IMR-90 (cell line): ENCODE measurements around the gene ADARB2. TPM values are rescaled to one million over a fixed set of nuclear protein-coding genes. Genes with fewer than 3 reads are reported as not detected.

ENCODE experiments used
- ATAC-seq: fragments of 200-7000 bp; cut with Tn5 transposase; 2 replicates; pipeline ENCODE4 v1.9.1; 2020; ENCODE audit warnings: low read depth, mild to moderate bottlenecking, moderate library complexity
- BruUV-seq: library from RNA; stranded (reverse); fragments of 400-500 nt; replicated peaks from 2 replicates; lab custom pipeline; 2021; lab: Mats Ljungman, UMichigan
- CTCF ChIA-PET: fragments of 300-600 bp; formaldehyde crosslinking; extraction: SDS; loops from one replicate; lab custom pipeline; 2021; ENCODE audit warnings: antibody characterized with exemption; lab: Yijun Ruan, JAX
- POLR2A ChIA-PET: fragments of 300-600 bp; sonication (Branson Sonifier 250); formaldehyde crosslinking; loops from one replicate; lab custom pipeline; 2022; ENCODE audit warnings: antibody characterized with exemption; ENCODE audit not compliant: unreplicated experiment; lab: Charles Lee
- DNase-seq: peaks from one replicate; pipeline ENCODE4 v3.0.0; 2013
- H2AFZ ChIP-seq: replicated peaks from 2 replicates; pipeline ENCODE3; 2013; ENCODE audit warnings: low read length, mild to moderate bottlenecking; ENCODE audit not compliant: poor library complexity
- H2AK5ac ChIP-seq: 2 replicates; pipeline ENCODE4 v1.6.1; 2013; ENCODE audit warnings: low read depth, low read length, inconsistent platforms
- H2AK9ac ChIP-seq: replicated peaks from 2 replicates; pipeline ENCODE3; 2013; ENCODE audit warnings: mild to moderate bottlenecking, low read depth, low read length, moderate library complexity; ENCODE audit not compliant: poor library complexity
- H2BK120ac ChIP-seq: 2 replicates; pipeline ENCODE4 v1.6.1; 2013; ENCODE audit warnings: low read depth, low read length, inconsistent platforms
- H2BK15ac ChIP-seq: 3 replicates; pipeline ENCODE4 v1.6.1; 2013; ENCODE audit warnings: low read depth, low read length, inconsistent platforms
- H2BK20ac ChIP-seq: 2 replicates; pipeline ENCODE4 v1.6.1; 2013; ENCODE audit warnings: low read depth, mild to moderate bottlenecking, inconsistent platforms, low read length, moderate library complexity
- H2BK5ac ChIP-seq: 2 replicates; pipeline ENCODE4 v1.6.1; 2013; ENCODE audit warnings: mild to moderate bottlenecking, low read depth, low read length, inconsistent platforms; ENCODE audit not compliant: poor library complexity, severe bottlenecking
- H3K14ac ChIP-seq: replicated peaks from 2 replicates; pipeline ENCODE4 v1.6.1; 2013; ENCODE audit warnings: low read depth, low read length, inconsistent platforms
- H3K18ac ChIP-seq: 2 replicates; pipeline ENCODE4 v1.6.1; 2013; ENCODE audit warnings: low read depth, low read length, control low read depth
- H3K23ac ChIP-seq: 2 replicates; pipeline ENCODE4 v1.6.1; 2013; ENCODE audit warnings: low read depth, low read length, inconsistent platforms
- H3K27ac ChIP-seq: 2 replicates; pipeline ENCODE4 v1.5.1; 2013; ENCODE audit warnings: mild to moderate bottlenecking, control low read depth, low read length; ENCODE audit not compliant: insufficient read depth
- H3K27me3 ChIP-seq: 2 replicates; pipeline ENCODE4 v1.6.1; 2013; ENCODE audit warnings: low read length; ENCODE audit not compliant: control insufficient read depth, insufficient read depth
- H3K36me3 ChIP-seq: 2 replicates; pipeline ENCODE4 v1.6.1; 2013; ENCODE audit warnings: low read length, mixed read lengths; ENCODE audit not compliant: control insufficient read depth, insufficient read depth
- H3K4ac ChIP-seq: 2 replicates; pipeline ENCODE4 v1.6.1; 2013; ENCODE audit warnings: low read depth, low read length, inconsistent platforms
- H3K4me1 ChIP-seq: 2 replicates; pipeline ENCODE4 v1.6.1; 2013; ENCODE audit warnings: low read length, mixed read lengths; ENCODE audit not compliant: control insufficient read depth, insufficient read depth
- H3K4me2 ChIP-seq: 2 replicates; pipeline ENCODE4 v1.6.1; 2013; ENCODE audit warnings: low read depth, mild to moderate bottlenecking, control low read depth, low read length, moderate library complexity
- H3K4me3 ChIP-seq: 2 replicates; pipeline ENCODE4 v1.5.1; 2013; ENCODE audit warnings: low read depth, mild to moderate bottlenecking, control low read depth, low read length, moderate library complexity; ENCODE audit not compliant: insufficient read depth
- H3K56ac ChIP-seq: 2 replicates; pipeline ENCODE4 v1.6.1; 2013; ENCODE audit warnings: low read length, inconsistent platforms; ENCODE audit not compliant: insufficient read depth; ENCODE audit errors: extremely low read depth
- H3K79me1 ChIP-seq, 2 experiments: 2 replicates each; pipeline ENCODE4 v1.6.1; 2013; ENCODE audit warnings: low read length in 2 of 2, inconsistent platforms in 1 of 2, low read depth in 1 of 2
- H3K9ac ChIP-seq: 2 replicates; pipeline ENCODE4 v1.6.1; 2013; ENCODE audit warnings: low read depth, low read length, control low read depth
- H3K9me1 ChIP-seq: 2 replicates; pipeline ENCODE4 v1.6.1; 2013; ENCODE audit warnings: low read length, inconsistent platforms; ENCODE audit not compliant: insufficient read depth
- H3K9me3 ChIP-seq: 2 replicates; pipeline ENCODE4 v1.6.1; 2013; ENCODE audit warnings: low read length; ENCODE audit not compliant: control insufficient read depth, insufficient read depth
- H4K20me1 ChIP-seq: 2 replicates; pipeline ENCODE4 v1.6.1; 2013; ENCODE audit warnings: low read length, inconsistent platforms; ENCODE audit not compliant: insufficient read depth
- H4K5ac ChIP-seq: 2 replicates; pipeline ENCODE4 v1.6.1; 2013; ENCODE audit warnings: mild to moderate bottlenecking, low read depth, low read length, control low read depth
- H4K8ac ChIP-seq, 2 experiments: 2 replicates each; pipeline ENCODE4 v1.6.1; 2013; ENCODE audit warnings: low read depth in 2 of 2, low read length in 2 of 2, control low read depth in 1 of 2, inconsistent platforms in 1 of 2
- H4K91ac ChIP-seq: 2 replicates; pipeline ENCODE4 v1.6.1; 2013; ENCODE audit warnings: low read depth, low read length, inconsistent platforms; ENCODE audit not compliant: insufficient read depth
- BHLHE40 ChIP-seq: fragments of 150-350 bp; IDR thresholded peaks from 2 replicates; pipeline ENCODE4 v1.6.1; 2016; ENCODE audit warnings: mild to moderate bottlenecking, low read depth, low read length
- CEBPB ChIP-seq: IDR thresholded peaks from 2 replicates; pipeline ENCODE4 v1.6.1; 2012; ENCODE audit warnings: low read depth, low read length, improper control_type of control experiment
- CHD1 ChIP-seq: IDR thresholded peaks from 2 replicates; pipeline ENCODE4 v1.6.1; 2012; ENCODE audit warnings: low read depth, low read length, improper control_type of control experiment
- FOS ChIP-seq: fragments of 150-350 bp; IDR thresholded peaks from 2 replicates; pipeline ENCODE4 v1.6.1; 2016; ENCODE audit warnings: low read depth, low read length
- MAFK ChIP-seq: IDR thresholded peaks from 2 replicates; pipeline ENCODE4 v1.6.1; 2012; ENCODE audit warnings: low read depth, low read length, improper control_type of control experiment
- MAZ ChIP-seq: IDR thresholded peaks from 2 replicates; pipeline ENCODE4 v1.6.1; 2012; ENCODE audit warnings: low read depth, mild to moderate bottlenecking, low read length, improper control_type of control experiment, moderate library complexity, borderline replicate concordance
- MXI1 ChIP-seq: IDR thresholded peaks from 2 replicates; pipeline ENCODE4 v1.6.1; 2012; ENCODE audit warnings: low read depth, mild to moderate bottlenecking, low read length, moderate library complexity, borderline replicate concordance
- NFE2L2 ChIP-seq: fragments of 150-350 bp; IDR thresholded peaks from 2 replicates; pipeline ENCODE4 v1.6.1; 2016; ENCODE audit warnings: low read depth, mild to moderate bottlenecking, low read length
- POLR2A ChIP-seq: IDR thresholded peaks from 2 replicates; pipeline ENCODE4 v1.6.1; 2012; ENCODE audit warnings: mild to moderate bottlenecking, low read depth, low read length
- RAD21 ChIP-seq: IDR thresholded peaks from 2 replicates; pipeline ENCODE4 v1.6.1; 2012; ENCODE audit warnings: low read length, improper control_type of control experiment
- RCOR1 ChIP-seq: IDR thresholded peaks from 2 replicates; pipeline ENCODE4 v1.6.1; 2012; ENCODE audit warnings: mild to moderate bottlenecking, low read length, improper control_type of control experiment; ENCODE audit not compliant: insufficient replicate concordance
- RFX5 ChIP-seq: IDR thresholded peaks from 2 replicates; pipeline ENCODE4 v1.8.0; 2012; ENCODE audit warnings: low read depth, mild to moderate bottlenecking, low read length, moderate library complexity
- SMC3 ChIP-seq: fragments of 150-350 bp; IDR thresholded peaks from 2 replicates; pipeline ENCODE4 v1.6.1; 2016; ENCODE audit warnings: low read depth, mild to moderate bottlenecking, antibody characterized with exemption, low read length, moderate library complexity
- WGBS, 2 experiments: methylation state at CpG; one replicate each; pipeline versions ENCODE4 v1.1.5 to v1.1.7; 2013; ENCODE audit warnings: missing lambda C conversion rate in 2 of 2; ENCODE audit not compliant: insufficient read length in 1 of 2; ENCODE audit errors: extremely low coverage in 2 of 2; 5-methylcytosine and 5-hydroxymethylcytosine counted together
- dilution Hi-C: fragments of 300-500 bp; cut with HindIII; formaldehyde crosslinking; loops from one replicate; pipeline ENCODE4 v1.14.3; 2018; ENCODE audit warnings: low sequenced_read_pairs; ENCODE audit not compliant: unreplicated experiment
- in situ Hi-C: fragments of 300-500 bp; cut with MboI; formaldehyde crosslinking; loops from 3 replicates; pipeline ENCODE4 v1.14.3; 2019; ENCODE audit warnings: low sequenced_read_pairs, inconsistent platforms, mixed read lengths
- intact Hi-C: fragments of 100-400 bp; cut with micrococcal nuclease; formaldehyde crosslinking; loops from 2 replicates; pipeline ENCODE4 v1.10.0; 2022
- polyA plus RNA-seq, 3 experiments: library from polyadenylated mRNA; depleted of rRNA; stranded (reverse); fragments of >200 nt; gene quantifications; 2 replicates each; pipeline ENCODE4 v1.2.3, GENCODE V29; 2012; ENCODE audit warnings: low replicate concordance in 1 of 3
- total RNA-seq: library from RNA; depleted of rRNA; stranded (reverse); fragments of >200 nt; gene quantifications from 2 replicates; pipeline ENCODE4 v1.2.3, GENCODE V29; 2012
- TF ChIP-seq, protein P1 (sequence below): fragments of 150-350 bp; IDR thresholded peaks from 2 replicates; pipeline ENCODE4 v1.6.1; 2016; ENCODE audit warnings: low read depth, mild to moderate bottlenecking, low read length, moderate library complexity, borderline replicate concordance
- TF ChIP-seq, protein P2 (sequence below): fragments of 150-350 bp; IDR thresholded peaks from 2 replicates; pipeline ENCODE4 v1.6.1; 2017; ENCODE audit warnings: mild to moderate bottlenecking, antibody characterized with exemption, low read length, low read depth
- TF ChIP-seq, protein P3 (sequence below): conservative IDR thresholded peaks from 2 replicates; pipeline ENCODE4 v1.5.1; 2012; ENCODE audit warnings: mild to moderate bottlenecking, low read depth, low read length, improper control_type of control experiment

Gene ADARB2
- total and polyA plus RNA-seq, 2 of the 4 experiments (the other 2 are of a cell fraction): not detected

DNA sequence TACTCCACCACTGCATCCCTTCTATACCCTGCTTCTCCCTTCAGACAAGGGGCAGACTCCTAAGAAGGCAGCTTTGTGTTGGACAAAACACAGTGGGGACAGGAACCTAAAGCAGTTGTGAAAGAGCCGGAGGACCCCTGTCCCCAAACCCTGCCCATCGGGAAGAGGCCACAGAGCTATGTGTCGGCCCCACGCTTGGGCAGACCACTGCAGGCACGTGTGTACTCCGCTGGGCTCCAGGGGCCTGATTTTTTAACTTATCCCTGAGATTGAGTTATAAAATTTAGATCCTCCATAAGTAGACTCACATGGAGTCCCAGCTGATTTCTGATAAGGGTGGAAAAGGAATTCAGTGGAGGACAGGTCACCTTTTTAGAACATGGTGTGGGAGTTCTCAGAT is 310.5 kb downstream of the ADARB2 start:
- Histone ChIP-seq H2BK20ac (no peak overlapping the region), H3K9me3 (peaks cover 24% of the 10 kb centered on the region), H3K4ac (no peak overlapping the region), H2AK5ac (no peak overlapping the region), H2BK120ac (no peak overlapping the region), H2AK9ac (no peak overlapping the region), H3K36me3 (no peaks in the 10 kb centered on the region), H2AFZ (no peak overlapping the region), H2BK5ac (no peak overlapping the region), H2BK15ac (no peak overlapping the region), H4K20me1 (no peaks in the 10 kb centered on the region), H3K4me3 (no peak overlapping the region), H3K79me1 (no peaks in the 10 kb centered on the region), H4K8ac (no peak overlapping the region), H3K9me1 (no peaks in the 10 kb centered on the region), H3K14ac (no peak overlapping the region), H3K4me2 (no peak overlapping the region), H3K9ac (no peak overlapping the region), H3K56ac (no peak overlapping the region), H3K27me3 (no peaks in the 10 kb centered on the region), H4K5ac (no peak overlapping the region), H3K23ac (no peak overlapping the region), H3K18ac (no peak overlapping the region), H3K27ac (no peak overlapping the region), H3K4me1 (no peaks in the 10 kb centered on the region), H4K91ac (no peak overlapping the region)
- intact Hi-C loops (no loop called here), dilution Hi-C loops (no loop called here), in situ Hi-C loops (no loop called here)
- POLR2A ChIA-PET: no interaction called here
- TF ChIP-seq, protein P1, sequence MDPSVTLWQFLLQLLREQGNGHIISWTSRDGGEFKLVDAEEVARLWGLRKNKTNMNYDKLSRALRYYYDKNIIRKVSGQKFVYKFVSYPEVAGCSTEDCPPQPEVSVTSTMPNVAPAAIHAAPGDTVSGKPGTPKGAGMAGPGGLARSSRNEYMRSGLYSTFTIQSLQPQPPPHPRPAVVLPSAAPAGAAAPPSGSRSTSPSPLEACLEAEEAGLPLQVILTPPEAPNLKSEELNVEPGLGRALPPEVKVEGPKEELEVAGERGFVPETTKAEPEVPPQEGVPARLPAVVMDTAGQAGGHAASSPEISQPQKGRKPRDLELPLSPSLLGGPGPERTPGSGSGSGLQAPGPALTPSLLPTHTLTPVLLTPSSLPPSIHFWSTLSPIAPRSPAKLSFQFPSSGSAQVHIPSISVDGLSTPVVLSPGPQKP: no peak
- TF ChIP-seq, protein P2, sequence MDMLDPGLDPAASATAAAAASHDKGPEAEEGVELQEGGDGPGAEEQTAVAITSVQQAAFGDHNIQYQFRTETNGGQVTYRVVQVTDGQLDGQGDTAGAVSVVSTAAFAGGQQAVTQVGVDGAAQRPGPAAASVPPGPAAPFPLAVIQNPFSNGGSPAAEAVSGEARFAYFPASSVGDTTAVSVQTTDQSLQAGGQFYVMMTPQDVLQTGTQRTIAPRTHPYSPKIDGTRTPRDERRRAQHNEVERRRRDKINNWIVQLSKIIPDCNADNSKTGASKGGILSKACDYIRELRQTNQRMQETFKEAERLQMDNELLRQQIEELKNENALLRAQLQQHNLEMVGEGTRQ: no peak
- no peak for TF ChIP-seq RCOR1
- no peak for TF ChIP-seq MAZ
- TF ChIP-seq POLR2A: no peak
- no peak for TF ChIP-seq FOS
- no peak for TF ChIP-seq RAD21
- TF ChIP-seq, protein P3, sequence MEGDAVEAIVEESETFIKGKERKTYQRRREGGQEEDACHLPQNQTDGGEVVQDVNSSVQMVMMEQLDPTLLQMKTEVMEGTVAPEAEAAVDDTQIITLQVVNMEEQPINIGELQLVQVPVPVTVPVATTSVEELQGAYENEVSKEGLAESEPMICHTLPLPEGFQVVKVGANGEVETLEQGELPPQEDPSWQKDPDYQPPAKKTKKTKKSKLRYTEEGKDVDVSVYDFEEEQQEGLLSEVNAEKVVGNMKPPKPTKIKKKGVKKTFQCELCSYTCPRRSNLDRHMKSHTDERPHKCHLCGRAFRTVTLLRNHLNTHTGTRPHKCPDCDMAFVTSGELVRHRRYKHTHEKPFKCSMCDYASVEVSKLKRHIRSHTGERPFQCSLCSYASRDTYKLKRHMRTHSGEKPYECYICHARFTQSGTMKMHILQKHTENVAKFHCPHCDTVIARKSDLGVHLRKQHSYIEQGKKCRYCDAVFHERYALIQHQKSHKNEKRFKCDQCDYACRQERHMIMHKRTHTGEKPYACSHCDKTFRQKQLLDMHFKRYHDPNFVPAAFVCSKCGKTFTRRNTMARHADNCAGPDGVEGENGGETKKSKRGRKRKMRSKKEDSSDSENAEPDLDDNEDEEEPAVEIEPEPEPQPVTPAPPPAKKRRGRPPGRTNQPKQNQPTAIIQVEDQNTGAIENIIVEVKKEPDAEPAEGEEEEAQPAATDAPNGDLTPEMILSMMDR: no peak
- no peak for TF ChIP-seq CEBPB
- no peak for TF ChIP-seq MAFK
- no peak for TF ChIP-seq CHD1
- no peak for TF ChIP-seq MXI1
- no peak for TF ChIP-seq RFX5
- TF ChIP-seq BHLHE40: no peak
- no peak for TF ChIP-seq NFE2L2
- no peak for TF ChIP-seq SMC3
- WGBS, 2 experiments: 40% methylated on average over 1 of the region's 6 CpGs; no CpG with 5 or more reads in 1 of the 2 experiments
- CTCF ChIA-PET: no interaction called here
- ATAC-seq: no peak
- BruUV-seq: no TSS peak
- DNase-seq: no peak
